HepG2 (cell line): Measurements from ENCODE around the gene MREG. TPM values are rescaled to one million over a fixed set of nuclear protein-coding genes. Genes with fewer than 3 reads are reported as not detected.

Experiments used
- CCDC6 ChIP-seq: sonication (generic); formaldehyde crosslinking; IDR thresholded peaks from 2 replicates; pipeline ENCODE4 v1.8.1; 2022; ENCODE audit warnings: mild to moderate bottlenecking, missing genetic modification reagents, moderate library complexity
- GZF1 ChIP-seq: sonication (generic); formaldehyde crosslinking; IDR thresholded peaks from 2 replicates; pipeline ENCODE4 v1.5.1; 2020; ENCODE audit warnings: mild to moderate bottlenecking, missing genetic modification reagents
- ISL2 ChIP-seq: sonication (generic); formaldehyde crosslinking; IDR thresholded peaks from 2 replicates; pipeline ENCODE4 v1.5.0; 2020; ENCODE audit warnings: missing genetic modification reagents
- ISX ChIP-seq: sonication (generic); formaldehyde crosslinking; conservative IDR thresholded peaks from 2 replicates; pipeline ENCODE4 v1.5.0; 2020; ENCODE audit warnings: missing genetic modification reagents
- MAZ ChIP-seq, 2 experiments: sonication (generic) in 1 of 2; formaldehyde crosslinking in 1 of 2; IDR thresholded peaks; 2 replicates each; pipeline versions ENCODE4 v1.5.0 to v1.6.1; 2012 to 2020; ENCODE audit warnings: low read depth in 2 of 2, mild to moderate bottlenecking in 2 of 2, borderline replicate concordance in 1 of 2, improper control_type of control experiment in 1 of 2, low read length in 1 of 2, missing genetic modification reagents in 1 of 2, moderate library complexity in 1 of 2
- NONO ChIP-seq, 2 experiments: fragments of 450-650 bp in 1 of 2; sonication (generic) in 1 of 2; formaldehyde crosslinking in 1 of 2; IDR thresholded peaks in 1 of 2; conservative IDR thresholded peaks in 1 of 2; 2 replicates each; pipeline versions ENCODE4 v1.6.1 to v1.8.0; 2017 to 2022; ENCODE audit warnings: mild to moderate bottlenecking in 1 of 2, missing genetic modification reagents in 1 of 2, moderate library complexity in 1 of 2
- PCBP1 ChIP-seq: fragments of 200-400 bp; formaldehyde crosslinking; IDR thresholded peaks from 2 replicates; pipeline ENCODE4 v1.6.1; 2017; ENCODE audit warnings: mild to moderate bottlenecking, low read depth, low read length, borderline replicate concordance
- PHF20 ChIP-seq: sonication (generic); formaldehyde crosslinking; IDR thresholded peaks from 2 replicates; pipeline ENCODE4 v1.5.0; 2020; ENCODE audit warnings: mild to moderate bottlenecking, missing genetic modification reagents
- SALL2 ChIP-seq: sonication (generic); formaldehyde crosslinking; IDR thresholded peaks from 2 replicates; pipeline ENCODE4 v1.8.1; 2023; ENCODE audit warnings: mild to moderate bottlenecking, missing genetic modification reagents, inconsistent platforms
- SATB2 ChIP-seq: sonication (generic); formaldehyde crosslinking; IDR thresholded peaks from 2 replicates; pipeline ENCODE4 v1.5.0; 2020; ENCODE audit warnings: missing genetic modification reagents
- SIX1 ChIP-seq: sonication (generic); formaldehyde crosslinking; IDR thresholded peaks from 2 replicates; pipeline ENCODE4 v1.4.0; 2020; ENCODE audit warnings: missing genetic modification reagents, borderline replicate concordance
- STAT5B ChIP-seq: sonication (generic); formaldehyde crosslinking; IDR thresholded peaks from 2 replicates; pipeline ENCODE4 v1.4.0; 2020; ENCODE audit warnings: missing genetic modification reagents
- ZNF160 ChIP-seq: sonication (generic); formaldehyde crosslinking; IDR thresholded peaks from 2 replicates; pipeline ENCODE4 v1.8.0; 2022; ENCODE audit warnings: mild to moderate bottlenecking, inconsistent platforms, missing genetic modification reagents
- ZNF296 ChIP-seq: sonication (generic); formaldehyde crosslinking; conservative IDR thresholded peaks from 2 replicates; pipeline ENCODE4 v1.5.0; 2020; ENCODE audit warnings: mild to moderate bottlenecking, missing genetic modification reagents
- ZNF546 ChIP-seq: sonication (generic); formaldehyde crosslinking; conservative IDR thresholded peaks from 2 replicates; pipeline ENCODE4 v1.8.1; 2023; ENCODE audit warnings: mild to moderate bottlenecking, missing genetic modification reagents
- ZNF549 ChIP-seq: sonication (generic); formaldehyde crosslinking; IDR thresholded peaks from 2 replicates; pipeline ENCODE4 v1.5.0; 2020; ENCODE audit warnings: missing genetic modification reagents
- ZNF619 ChIP-seq: sonication (generic); formaldehyde crosslinking; IDR thresholded peaks from 2 replicates; pipeline ENCODE4 v1.4.0; 2020; ENCODE audit warnings: mild to moderate bottlenecking, missing genetic modification reagents
- ZNF776 ChIP-seq: sonication (generic); formaldehyde crosslinking; IDR thresholded peaks from 2 replicates; pipeline ENCODE4 v1.4.0; 2020; ENCODE audit warnings: mild to moderate bottlenecking, missing genetic modification reagents
- ZSCAN12 ChIP-seq: sonication (generic); formaldehyde crosslinking; IDR thresholded peaks from 2 replicates; pipeline ENCODE4 v1.9.0; 2021; ENCODE audit warnings: mild to moderate bottlenecking, missing genetic modification reagents
- polyA plus RNA-seq, 8 experiments: library from polyadenylated mRNA; depleted of rRNA in 3 of 8; stranded (reverse) in 7 of 8; unstranded in 1 of 8; fragments of >200 nt; fragmentation: Illumina TruSeq in 4 of 8; extraction: Trizol in 4 of 8; gene quantifications; 2 replicates each; pipeline versions ENCODE4 v1.2.1 to v1.2.3, GENCODE V29; 2011 to 2016; ENCODE audit warnings: low read depth in 4 of 8, missing spikeins in 1 of 8, mixed read lengths in 1 of 8; ENCODE audit not compliant: insufficient read depth in 1 of 8
- total RNA-seq, 5 experiments: library from RNA; depleted of rRNA; stranded (reverse); fragments of >200 nt; fragmentation: Illumina TruSeq; extraction: Trizol; gene quantifications; 2 replicates each; pipeline ENCODE4 v1.2.3, GENCODE V29; 2016; ENCODE audit warnings: low read depth in 1 of 5
- TF ChIP-seq, protein P1 (sequence below): sonication (generic); formaldehyde crosslinking; IDR thresholded peaks from 2 replicates; pipeline ENCODE4 v1.8.0; 2022; ENCODE audit warnings: missing genetic modification reagents, mild to moderate bottlenecking, inconsistent platforms, borderline replicate concordance
- TF ChIP-seq, protein P2 (sequence below): IDR thresholded peaks from 2 replicates; pipeline ENCODE4 v1.4.0; 2020; ENCODE audit warnings: mild to moderate bottlenecking, missing genetic modification reagents
- TF ChIP-seq, protein P3 (sequence below): sonication (generic); formaldehyde crosslinking; IDR thresholded peaks from 2 replicates; pipeline ENCODE4 v1.4.0; 2020; ENCODE audit warnings: missing genetic modification reagents

The MREG gene
- total and polyA plus RNA-seq, 2 of the 13 experiments (the other 11 are each of a cell fraction or from before 2014, with no cell fraction given), result 7.5 to 23.3 TPM

DNA sequence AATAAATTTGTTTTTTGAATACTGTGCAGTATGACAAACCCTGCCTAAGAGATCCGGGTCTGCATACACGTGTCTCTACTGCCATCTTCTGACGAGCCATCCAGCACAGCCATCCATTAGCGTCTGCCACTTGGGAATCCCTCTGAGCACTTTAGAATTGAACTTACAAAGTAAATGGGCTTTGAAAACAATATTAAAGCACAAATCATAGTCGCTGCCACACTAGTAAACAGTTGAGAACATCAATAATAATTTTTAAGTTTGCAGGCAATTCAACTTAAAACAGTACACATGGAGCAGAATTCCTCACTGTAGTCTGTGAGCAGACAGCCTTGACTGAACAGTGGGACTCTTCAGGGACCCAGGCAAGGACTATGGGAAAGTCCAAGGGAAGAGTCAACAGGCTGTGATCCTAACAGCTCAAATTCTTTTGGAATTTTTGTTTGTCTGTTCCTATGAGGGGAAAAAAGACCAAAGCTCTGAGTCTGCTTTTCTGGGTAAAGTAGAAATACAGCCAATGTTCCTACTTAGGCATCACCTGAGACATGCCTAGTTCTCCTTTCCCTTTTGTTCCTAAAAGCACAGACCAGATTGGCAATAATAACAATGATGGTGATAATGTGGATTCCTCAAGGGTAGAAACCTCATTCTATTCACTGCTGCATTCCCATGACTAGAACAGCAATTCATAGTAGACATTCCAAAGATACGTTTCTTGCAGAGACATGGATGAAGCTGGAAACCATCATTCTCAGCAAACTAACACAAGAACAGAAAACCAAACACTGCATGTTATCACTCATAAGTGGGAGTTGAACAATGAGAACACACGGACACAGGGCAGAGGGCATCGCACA is 92.9 kb downstream of the MREG start (continued):
- TF ChIP-seq, protein P1, sequence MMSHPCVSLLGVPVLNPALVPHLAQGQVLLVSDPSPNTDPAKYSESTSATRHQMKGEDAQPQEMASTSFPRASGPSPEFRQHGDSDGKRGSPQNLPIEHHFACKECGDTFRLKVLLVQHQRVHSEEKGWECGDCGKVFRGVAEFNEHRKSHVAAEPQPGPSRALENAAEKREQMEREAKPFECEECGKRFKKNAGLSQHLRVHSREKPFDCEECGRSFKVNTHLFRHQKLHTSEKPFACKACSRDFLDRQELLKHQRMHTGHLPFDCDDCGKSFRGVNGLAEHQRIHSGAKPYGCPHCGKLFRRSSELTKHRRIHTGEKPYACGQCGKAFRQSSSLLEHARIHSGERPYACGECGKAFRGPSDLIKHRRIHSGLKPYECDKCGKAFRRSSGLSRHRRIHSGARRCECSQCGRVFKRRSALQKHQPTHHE, result no peak
- TF ChIP-seq ZNF296 (CRISPR knock-in tag), result no peak
- no peak for TF ChIP-seq MAZ (IDR thresholded peaks at IDR 0.05; ENCODE audit: borderline replicate concordance, low read depth, low read length)
- no peak for TF ChIP-seq MAZ (CRISPR knock-in tag; IDR thresholded peaks at IDR 0.05; ENCODE audit: low read depth)
- no peak for TF ChIP-seq SATB2
- no peak for TF ChIP-seq ZNF160 (CRISPR knock-in tag)
- TF ChIP-seq ISX (CRISPR knock-in tag), result no peak
- no peak for TF ChIP-seq SALL2 (CRISPR knock-in tag)
- TF ChIP-seq, protein P2, sequence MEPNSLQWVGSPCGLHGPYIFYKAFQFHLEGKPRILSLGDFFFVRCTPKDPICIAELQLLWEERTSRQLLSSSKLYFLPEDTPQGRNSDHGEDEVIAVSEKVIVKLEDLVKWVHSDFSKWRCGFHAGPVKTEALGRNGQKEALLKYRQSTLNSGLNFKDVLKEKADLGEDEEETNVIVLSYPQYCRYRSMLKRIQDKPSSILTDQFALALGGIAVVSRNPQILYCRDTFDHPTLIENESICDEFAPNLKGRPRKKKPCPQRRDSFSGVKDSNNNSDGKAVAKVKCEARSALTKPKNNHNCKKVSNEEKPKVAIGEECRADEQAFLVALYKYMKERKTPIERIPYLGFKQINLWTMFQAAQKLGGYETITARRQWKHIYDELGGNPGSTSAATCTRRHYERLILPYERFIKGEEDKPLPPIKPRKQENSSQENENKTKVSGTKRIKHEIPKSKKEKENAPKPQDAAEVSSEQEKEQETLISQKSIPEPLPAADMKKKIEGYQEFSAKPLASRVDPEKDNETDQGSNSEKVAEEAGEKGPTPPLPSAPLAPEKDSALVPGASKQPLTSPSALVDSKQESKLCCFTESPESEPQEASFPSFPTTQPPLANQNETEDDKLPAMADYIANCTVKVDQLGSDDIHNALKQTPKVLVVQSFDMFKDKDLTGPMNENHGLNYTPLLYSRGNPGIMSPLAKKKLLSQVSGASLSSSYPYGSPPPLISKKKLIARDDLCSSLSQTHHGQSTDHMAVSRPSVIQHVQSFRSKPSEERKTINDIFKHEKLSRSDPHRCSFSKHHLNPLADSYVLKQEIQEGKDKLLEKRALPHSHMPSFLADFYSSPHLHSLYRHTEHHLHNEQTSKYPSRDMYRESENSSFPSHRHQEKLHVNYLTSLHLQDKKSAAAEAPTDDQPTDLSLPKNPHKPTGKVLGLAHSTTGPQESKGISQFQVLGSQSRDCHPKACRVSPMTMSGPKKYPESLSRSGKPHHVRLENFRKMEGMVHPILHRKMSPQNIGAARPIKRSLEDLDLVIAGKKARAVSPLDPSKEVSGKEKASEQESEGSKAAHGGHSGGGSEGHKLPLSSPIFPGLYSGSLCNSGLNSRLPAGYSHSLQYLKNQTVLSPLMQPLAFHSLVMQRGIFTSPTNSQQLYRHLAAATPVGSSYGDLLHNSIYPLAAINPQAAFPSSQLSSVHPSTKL (CRISPR knock-in tag), result peak; percentile 54; the same call in 1 of the 2 replicates
- no peak for TF ChIP-seq ZNF546 (CRISPR knock-in tag)
- no peak for TF ChIP-seq ZSCAN12 (CRISPR knock-in tag)
- no peak for TF ChIP-seq ZNF776 (CRISPR knock-in tag)
- no peak for TF ChIP-seq ZNF549 (CRISPR knock-in tag)
- TF ChIP-seq STAT5B (CRISPR knock-in tag), result no peak
- TF ChIP-seq SIX1, result peak; percentile 37; the same call in 1 of the 2 replicates
- TF ChIP-seq GZF1 (CRISPR knock-in tag), result peak; percentile 72; the same call in 1 of the 2 replicates
- TF ChIP-seq PCBP1, result no peak
- no peak for TF ChIP-seq NONO (IDR thresholded peaks at IDR 0.05)
- no peak for TF ChIP-seq NONO (CRISPR knock-in tag; conservative IDR thresholded peaks at IDR 0.05)
- TF ChIP-seq, protein P3, sequence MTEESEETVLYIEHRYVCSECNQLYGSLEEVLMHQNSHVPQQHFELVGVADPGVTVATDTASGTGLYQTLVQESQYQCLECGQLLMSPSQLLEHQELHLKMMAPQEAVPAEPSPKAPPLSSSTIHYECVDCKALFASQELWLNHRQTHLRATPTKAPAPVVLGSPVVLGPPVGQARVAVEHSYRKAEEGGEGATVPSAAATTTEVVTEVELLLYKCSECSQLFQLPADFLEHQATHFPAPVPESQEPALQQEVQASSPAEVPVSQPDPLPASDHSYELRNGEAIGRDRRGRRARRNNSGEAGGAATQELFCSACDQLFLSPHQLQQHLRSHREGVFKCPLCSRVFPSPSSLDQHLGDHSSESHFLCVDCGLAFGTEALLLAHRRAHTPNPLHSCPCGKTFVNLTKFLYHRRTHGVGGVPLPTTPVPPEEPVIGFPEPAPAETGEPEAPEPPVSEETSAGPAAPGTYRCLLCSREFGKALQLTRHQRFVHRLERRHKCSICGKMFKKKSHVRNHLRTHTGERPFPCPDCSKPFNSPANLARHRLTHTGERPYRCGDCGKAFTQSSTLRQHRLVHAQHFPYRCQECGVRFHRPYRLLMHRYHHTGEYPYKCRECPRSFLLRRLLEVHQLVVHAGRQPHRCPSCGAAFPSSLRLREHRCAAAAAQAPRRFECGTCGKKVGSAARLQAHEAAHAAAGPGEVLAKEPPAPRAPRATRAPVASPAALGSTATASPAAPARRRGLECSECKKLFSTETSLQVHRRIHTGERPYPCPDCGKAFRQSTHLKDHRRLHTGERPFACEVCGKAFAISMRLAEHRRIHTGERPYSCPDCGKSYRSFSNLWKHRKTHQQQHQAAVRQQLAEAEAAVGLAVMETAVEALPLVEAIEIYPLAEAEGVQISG, result no peak
- no peak; the same call in 1 of the 2 replicates for TF ChIP-seq ISL2 (CRISPR knock-in tag)
- no peak for TF ChIP-seq PHF20
- TF ChIP-seq ZNF619 (CRISPR knock-in tag), result no peak
- no peak for TF ChIP-seq CCDC6
